Measurements from ENCODE around the gene SIGMAR1.
A peak's percentile ranks its signal among the peaks of the same experiment; 100 is the strongest.

Gene SIGMAR1

DNA sequence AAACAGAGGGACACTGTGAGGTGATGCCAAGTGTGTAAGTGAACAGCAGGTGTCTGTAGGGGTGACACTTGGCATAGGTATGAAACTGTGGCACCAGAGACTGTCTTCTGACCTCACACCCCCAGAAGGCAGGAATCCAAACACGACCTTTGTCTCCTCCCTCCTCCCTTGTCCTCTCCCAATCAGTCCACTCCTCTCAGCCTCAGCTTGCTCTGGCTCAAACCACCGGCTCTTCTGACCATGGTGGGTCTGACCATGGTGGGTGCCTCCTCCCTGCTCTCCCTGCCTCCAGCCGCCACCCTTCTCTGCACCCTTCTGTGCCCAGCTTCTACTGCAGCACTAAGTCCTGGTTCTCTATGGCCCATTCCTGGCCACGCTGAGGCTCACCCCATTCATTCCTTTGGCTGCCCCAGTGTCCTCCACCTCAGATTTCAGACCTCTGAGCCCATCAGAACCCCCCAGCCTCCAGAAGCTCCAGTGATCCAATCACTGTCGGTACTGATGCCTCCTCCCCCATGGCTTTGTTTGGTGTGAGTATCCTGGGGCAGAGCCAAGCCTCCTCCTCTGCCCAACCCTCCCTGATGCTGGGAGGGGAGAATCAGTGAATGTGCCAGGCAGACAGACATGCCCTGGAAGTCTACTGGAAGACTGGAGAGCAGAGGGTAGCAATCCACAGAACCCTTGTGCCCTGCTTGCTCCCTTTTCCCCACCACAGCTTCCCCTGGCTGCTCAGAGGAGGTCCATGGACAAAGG lies 7.0 kb downstream of the SIGMAR1 start:
- DNase-seq: no peak

DNA sequence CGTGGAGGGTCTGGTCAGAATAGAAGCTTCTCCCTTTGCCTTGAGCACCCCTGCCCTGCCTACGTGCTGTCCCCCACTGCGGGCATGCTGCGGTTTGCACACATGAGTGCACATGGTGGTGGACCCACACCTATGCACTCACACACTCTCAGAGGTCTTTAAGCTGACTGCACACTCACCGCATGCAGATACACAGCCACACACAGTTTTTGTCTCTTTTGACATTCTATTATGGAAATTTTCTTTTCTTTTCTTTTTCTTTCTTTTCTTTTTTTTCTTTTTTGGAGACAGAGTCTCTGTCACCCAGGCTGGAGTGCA lies 8.1 kb downstream of the SIGMAR1 start:
- DNase-seq: no peak

DNA sequence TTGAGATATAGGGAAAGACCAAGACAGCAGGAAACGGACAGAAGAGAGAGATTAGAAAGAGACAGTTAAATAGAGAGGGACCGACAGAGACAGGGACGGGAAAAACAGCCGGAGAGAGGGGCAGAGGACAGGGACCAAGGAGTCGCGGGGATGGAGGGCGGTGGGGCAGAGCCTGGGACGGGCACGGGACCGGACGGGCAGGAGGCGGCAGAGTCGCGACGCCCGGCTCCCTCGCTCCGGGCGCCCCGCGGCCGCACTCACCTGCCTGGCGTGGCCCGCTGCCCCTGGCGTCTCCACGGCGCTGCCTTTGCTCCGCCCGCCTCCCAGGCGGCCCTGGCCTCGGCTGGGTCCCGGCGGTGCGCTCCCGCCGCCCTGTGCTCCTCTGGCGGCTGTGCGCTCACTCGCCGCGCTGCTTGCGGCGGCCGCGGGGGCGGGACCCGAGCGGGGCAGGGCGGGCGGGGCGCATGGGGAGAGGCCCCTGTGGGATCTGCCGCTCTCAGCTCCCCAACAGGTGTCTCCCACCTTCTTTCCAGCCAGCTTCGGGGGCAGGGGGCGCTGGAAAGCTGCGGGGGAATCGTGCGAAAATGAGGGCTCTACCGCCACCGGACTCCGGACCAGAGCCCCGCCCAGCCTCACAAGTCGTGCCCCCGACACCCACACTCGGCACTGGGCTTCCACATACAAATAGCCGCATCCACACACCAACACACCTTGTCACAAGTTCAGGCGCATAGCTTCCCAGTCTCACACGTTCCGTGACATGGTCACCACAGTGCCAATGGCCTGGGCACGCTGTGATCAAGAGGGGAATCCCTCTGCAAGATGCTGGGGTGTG lies 8.7 kb downstream of the SIGMAR1 start, which contains the start of gene ARID3C:
Gene ARID3C (minus strand): TSS at position 411 of the 835 bp plus-strand sequence. CDS start 1,052 bp downstream, outside the sequence.
- DNase-seq: no peak

DNA sequence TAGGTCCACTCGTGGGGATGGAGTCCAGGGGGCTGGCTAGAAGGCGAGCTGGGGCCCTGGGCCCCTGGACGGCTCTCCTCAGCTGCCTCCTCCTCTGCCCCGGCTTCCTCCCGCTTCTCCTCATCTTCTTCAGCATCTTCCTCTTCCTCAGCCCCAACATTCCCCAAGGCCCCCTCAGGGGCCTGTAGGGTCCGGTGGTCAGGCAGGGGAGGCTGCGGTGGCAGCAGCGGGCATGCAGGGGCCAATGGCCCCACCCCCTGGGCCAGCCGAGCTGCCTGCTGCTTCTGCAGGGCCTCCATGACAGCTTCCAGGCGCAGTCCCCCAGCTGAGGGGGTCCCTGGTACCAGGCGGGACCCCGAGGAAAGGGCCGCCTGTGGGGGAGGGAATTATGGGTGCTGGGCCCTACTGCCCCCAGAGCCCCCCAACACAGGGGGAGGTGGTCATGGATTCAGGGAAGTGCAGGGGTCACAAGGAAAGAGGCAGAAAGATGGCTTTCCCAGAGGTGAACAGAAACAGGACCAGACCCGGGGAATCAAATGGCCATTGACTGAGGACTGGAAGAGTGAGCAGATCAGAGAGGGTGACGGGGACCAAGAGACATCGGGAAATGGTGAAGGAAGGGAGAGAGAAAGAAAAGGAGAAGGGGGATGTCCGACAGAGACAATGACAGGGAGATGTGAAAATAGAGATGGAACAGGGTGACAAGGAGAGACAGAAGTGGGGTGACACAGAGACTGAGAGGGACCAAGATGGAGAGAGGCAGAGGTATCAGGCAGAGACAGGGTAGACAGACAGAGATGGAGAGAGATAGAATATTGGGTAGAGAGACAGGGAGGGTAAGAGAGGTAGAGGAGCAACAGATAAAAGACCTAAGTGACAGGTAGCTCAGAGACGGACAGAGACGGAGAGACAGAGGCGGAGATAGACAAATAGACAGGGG lies 9.6 kb downstream of the SIGMAR1 start:
- DNase-seq: no peak

DNA sequence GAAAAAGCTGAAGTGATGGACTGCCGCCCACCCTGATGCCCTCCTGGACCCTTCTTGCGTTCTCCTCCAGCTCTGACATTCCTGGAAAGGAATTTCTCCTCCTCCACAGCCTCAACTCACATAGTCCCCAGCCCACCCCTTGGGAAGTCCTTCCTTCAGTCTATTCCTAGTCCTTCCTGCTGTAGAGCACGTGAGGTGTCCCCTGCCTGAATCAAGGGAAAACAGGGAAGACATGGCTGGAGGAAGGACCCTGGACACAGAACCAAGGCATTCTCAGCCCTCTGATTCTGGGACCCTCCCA lies 12.5 kb downstream of the SIGMAR1 start:
- no peak for DNase-seq

DNA sequence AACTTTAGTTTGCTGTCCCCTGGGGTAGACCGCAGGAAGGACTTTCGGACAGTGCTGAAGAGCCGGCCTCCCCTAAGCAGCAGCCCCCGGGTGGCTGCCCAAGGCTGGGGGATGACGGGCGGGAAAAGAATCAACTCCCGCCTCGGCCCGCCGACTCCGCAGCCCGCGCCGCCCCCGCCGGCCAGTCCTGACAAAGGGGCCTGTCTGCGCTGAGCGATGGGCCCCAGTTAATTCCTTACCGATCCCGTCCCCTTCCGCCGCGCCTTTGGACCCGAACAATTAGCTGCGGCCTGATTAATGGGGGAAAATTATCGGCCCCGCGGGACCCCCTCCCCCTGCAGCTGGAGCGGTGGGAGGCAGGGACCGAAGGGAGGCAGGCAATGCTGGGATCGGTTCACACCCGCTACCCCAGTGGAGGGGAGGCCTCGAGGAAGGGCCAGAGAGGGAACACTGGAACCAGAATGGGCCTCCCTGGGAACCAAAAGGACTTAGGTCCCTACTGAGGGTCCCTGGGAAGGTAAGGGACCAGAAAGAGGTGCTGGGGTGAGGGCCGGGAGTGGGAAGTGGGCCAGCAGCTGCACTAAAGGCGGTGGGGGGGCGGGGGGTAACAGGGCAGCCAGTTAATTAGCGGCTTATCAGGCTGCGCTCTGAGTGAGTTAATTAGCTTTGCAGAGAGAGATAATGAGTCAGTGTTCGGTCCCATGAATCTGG lies 13.0 kb downstream of the SIGMAR1 start:
- DNase-seq: no peak

DNA sequence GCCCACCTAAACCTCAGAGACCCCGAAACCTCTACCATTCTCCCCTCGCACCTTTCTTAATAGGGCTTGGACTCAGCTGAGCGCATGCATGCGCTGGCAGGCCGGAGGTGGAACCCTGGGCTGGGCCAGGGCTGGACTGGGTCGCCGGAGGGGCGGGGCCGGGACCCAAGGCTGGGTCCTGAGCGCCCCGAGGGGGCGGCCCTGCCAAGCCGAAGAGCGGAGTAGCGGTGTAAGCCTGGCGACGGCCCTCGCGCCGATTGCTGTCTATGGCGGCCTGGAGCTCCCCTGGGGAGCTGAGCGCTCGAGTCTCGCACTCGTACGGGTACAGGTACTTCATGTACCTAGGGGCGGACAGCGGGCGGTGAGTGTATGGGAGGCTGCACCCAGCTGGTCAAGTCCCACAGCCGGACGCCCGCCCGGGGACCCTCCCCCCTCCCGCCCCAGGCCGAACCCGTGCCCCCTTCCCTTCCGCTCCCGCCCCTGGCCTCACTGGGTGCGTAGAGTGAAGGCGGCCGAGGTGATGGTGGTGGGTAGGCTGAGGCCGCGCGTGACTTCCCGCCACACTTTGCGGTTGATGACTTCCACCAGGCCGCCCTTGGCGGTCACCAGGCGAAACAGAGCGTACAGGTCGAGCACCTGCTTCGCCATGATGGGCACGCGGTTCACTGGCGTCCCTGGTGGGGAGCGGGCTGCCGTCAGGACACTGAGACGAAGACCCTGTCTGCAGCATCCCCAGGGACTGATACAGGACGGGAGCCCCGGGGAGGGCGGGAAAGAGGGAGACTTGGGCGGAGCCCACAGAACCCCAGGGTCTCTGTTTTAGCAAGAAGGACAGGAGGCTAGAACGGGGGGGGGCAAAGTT lies 14.0 kb downstream of the SIGMAR1 start:
- DNase-seq: no peak

DNA sequence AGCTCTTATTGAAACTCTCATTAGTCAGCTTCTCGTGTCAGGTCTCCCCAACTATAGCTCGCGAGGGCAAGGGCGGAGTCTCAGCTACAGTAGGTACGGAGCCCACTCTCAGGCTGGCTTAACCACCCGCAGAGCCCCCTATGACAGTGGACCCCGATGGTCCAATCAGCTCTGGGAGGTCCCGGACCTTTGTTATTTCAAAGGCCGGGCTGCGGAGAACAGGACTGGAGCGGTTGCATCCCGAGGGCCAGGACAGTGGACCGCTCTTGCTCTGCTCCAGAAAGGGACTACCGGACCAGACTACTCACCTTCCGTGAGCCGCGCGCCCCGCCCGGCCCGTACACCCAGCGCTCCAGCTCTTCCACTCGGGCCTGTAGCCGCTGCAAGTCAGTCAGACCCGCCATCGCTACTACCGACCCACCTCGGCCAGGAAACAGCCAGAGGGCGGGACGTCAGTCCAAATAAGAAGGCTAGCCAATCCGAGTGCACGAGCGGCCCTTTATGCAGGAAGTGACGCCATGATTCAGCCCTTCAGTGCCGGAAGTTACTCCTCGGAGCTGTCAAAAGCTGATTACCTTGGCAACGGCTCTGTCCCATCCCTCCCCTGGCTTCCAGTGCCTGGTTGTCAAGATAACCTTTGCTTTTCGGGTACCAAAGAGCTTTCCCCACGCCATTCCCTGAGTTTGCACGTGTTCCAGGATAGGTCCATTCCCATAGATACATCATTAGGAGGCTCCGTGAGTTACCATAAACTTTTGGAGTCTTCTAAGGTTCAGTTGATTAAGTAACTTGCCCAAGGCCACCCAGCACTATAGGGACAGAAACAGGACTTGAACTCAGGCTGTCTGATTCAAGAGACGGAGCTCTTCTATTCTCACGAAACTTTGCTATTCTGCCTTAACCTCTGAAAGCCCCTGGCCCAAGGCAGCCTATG lies 17.3 kb downstream of the SIGMAR1 start, which contains the start of gene DCTN3:
Gene DCTN3 (minus strand): TSS at position 435 of the 934 bp plus-strand sequence. CDS start 31 bp downstream, at position 404.
- peak; percentile 26 to 95 (median 86) for DNase-seq

DNA sequence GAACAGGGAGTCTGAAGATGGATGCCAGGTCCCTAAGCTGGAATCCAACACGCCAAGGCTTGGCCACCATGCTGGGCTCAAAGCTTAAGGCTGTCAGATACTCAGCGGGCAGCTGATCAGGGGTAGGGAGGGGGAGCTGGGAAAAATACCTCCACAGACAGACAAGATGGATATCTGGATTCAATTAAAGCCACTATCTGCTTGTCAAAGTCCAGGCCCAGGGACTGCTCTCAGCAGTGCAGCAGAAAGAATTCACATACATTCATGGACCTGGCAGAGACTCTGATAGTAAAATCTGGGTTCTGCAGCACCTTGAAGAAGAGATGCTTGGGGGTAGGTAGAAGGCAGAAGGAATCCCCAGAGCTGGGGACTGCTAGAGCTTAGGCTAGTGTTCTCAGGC lies 22.5 kb downstream of the SIGMAR1 start:
- no peak for DNase-seq

DNA sequence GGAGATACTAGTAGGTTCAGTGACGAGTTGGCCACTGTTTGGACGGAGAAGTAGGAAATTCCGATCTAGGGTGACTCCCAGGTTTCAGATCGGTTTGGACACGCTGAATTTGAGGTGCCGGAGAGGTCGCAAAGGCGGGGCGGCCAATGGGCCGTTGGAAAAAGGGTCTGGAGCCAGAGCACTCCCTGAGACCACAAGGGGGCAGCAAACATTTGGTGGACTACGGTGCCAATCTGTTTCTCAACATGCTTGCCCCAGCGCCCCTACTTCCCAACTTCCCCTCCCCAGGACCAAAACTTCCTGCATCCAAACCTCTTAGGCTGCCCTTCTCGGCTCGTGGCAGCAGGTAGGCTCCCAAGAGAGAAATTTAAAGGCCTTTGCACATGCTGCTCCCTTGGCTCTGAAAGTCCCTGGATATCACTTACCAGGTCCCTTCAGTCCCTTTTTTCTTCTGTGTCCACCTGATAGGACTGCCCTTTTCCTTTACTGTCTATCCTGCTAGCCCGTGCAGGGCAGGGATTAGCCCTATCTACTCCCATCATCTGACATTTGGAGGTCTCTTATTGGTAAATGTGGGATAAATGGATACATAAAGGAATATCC lies 24.7 kb downstream of the SIGMAR1 start:
- peak in 12 of 14 donors; percentile 21 to 70 (median 59) for DNase-seq

DNA sequence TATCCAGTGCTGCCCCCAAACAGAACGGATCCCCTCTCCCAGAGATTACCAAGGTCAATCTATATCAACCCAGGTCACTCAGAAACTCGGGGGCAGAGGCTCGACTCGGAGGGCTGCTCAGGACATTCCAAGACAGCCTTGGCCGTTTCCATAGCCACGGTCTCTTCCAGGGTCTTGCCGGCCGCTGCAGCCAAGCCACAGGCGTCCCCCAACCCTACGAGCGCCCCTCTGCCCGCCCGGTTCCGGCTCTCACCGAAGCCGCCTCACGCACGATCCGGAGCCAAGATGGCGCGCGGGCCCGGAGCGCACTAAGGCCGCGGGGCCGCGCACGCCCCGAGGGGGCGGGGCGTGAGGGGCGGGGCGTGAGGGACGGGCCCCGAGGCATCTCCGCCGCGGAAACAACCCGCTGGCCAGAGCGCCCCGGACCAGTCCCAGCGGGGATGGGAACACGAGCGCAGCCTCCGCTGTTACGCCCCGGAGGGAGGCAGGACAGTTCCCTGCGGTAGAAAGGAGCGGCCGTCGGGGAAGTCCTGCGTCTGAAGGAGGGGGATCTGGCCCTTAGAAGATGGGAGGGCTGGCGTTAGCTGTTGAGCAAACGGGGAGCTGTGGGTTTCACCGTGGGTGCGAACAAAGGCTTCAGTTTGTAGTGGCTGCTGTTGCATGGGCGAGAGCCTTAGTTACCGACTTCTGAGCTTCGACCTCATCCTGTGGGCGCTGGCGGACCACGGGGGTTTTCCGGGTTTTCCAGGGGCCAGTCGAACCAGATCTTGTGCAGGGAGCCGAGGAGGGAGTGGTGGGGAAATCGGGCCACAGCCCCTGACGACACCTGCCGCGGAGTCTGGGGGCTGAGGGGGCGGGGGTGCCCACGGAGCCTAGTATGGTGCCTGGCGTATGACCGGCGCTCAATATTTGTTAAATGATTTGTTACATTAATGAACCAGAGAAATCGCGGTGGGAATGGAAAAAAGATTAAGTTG lies 25.5 kb downstream of the SIGMAR1 start, which contains the start of gene RPP25L:
Gene RPP25L (minus strand): TSS at position 287 of the 977 bp plus-strand sequence. CDS start 801 bp downstream, outside the sequence.
- DNase-seq: peak in 13 of 14 donors; percentile 54 to 88 (median 72)

DNA sequence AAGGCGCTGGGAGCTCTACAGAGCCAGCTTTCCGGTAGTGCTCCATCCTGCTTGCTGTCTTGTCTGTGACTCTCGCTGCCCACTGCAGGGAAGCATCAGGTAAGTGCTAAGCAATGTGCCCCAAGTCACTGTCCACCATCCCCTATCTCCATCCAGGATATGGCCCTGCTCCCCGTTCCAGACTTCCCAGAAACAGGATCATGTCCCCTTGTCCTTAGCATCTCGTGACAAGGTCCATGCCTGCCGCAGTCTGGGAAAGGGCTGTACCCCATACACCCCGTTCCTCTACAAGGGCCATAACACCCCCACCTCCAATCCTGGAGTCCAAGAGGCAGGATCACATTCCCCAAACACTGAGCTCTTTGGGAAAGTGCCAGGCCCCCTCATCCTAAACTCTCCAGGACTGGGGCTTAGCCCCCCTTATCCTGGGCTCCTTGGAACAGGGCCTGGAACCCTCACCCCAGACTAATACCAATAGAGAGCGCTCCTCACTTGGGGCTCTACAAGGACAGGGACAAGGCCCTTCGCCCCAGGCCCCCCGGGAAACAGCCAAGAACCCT lies 26.3 kb downstream of the SIGMAR1 start:
- DNase-seq: peak in 3 of 14 donors; percentile 29 to 70 (median 51)

DNA sequence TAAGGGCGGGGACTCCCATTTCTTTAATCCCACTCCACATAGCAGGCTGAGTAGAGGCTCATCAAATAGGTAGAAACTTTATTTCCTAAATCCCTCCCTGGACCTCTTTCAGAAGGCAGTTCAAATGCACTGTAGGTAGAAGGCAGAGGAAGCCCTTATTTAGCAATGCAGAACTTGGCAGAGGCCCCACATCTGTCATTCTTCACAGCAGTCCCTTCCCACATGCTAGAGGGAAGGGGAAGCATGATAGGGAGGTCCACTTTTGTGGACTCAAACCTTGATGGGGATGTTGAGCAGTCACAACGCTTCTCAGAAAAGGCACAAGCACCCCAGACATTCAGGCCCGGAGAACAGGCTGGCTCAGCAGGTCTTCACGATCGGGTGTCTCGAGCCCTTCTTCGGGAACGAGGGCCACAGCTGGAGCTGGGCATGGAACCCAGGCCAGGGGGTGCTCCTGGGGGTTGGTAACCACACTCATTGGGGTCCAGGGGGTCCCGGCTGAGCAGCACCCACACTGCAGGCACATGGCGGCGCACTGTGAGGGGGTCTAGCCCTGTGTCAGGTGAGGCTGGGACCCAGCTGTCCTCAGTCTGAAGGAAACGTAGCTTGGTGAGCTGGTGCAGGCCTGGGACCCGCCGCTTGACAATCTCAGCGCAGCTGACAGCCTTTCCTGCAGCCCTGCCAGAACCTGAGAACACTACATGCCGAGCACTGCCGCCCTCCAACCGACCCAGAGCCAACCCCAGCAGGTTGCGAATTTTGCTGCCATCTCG lies 27.0 kb downstream of the SIGMAR1 start:
- DNase-seq: peak in 1 of 14 donors; percentile 70

DNA sequence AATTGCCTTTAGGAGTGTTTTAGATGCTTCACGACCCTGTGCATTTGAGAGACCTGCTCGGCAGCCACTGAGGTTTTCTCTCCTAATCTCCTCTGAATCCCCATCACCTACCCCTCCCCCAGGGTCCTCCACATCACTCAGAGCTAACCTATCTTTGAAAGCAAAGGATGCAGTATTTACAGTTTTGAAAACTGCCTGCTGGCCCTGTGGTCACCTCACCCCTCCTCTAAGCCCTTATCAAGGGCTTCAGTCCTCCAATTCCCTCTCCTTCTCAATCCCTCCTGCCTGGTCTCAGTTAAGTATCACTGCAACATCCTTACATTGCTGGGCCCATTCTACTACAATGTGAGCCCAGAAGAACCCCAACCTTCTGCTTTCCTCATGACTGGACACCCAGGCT lies 30.3 kb downstream of the SIGMAR1 start:
- DNase-seq: no peak

DNA sequence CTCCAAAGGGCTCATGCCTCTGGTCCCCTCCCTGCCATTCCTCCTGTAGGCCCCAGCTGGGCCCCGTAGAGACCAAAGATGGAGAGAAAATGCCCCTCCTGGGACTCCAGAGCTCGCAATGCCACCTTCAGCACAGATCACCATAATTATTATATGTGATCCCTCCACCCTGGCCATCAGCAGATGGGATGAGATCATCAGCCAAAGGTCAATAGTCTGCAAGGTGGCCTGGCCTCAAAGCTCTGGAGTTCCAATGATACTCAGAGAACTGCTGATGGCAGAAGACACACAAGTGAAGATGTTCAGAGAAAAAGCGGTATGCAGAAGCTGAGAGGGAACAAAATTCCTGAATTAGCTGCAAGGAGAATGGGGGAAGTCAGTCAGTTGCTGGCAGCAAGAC lies 30.7 kb downstream of the SIGMAR1 start:
- DNase-seq: no peak

DNA sequence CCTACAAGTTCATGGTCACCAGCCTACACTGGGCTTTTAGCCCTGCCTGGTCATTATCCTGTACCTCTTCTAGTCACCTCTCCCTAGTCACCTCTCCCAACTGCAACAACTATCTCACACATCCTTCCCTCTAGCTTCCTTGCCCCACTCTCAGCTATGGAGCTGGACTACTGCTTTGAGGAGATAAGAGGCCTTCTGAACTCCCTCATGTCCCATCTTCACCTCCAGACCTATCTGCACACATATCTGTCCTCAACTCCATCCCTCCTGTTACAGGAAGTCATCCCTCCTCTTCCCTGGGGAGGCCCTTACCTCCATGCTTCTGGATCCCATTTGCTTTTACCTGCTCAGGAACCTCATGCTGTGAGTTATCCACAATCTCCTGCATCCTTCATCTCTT lies 31.4 kb downstream of the SIGMAR1 start:
- DNase-seq: no peak
